D721Med (cell line): ENCODE measurements around the gene TNFSF13B.

ENCODE experiments used
- DNase-seq: peaks from one replicate; pipeline ENCODE4 v3.0.0; 2011; ENCODE audit warnings: low spot score; ENCODE audit not compliant: insufficient read length
- FAIRE-seq: peaks from 2 replicates; lab custom pipeline; 2011; peaks lifted over from hg19 to GRCh38; lab: Jason Lieb, UNC
- CTCF ChIP-seq: IDR thresholded peaks from 2 replicates; pipeline ENCODE4 v1.5.1; 2012; ENCODE audit warnings: mild to moderate bottlenecking, control low read depth; ENCODE audit not compliant: insufficient read depth; ENCODE audit errors: missing control alignments

The TNFSF13B gene

GRCh38 chr13:108268466-108269112, 929 bp upstream of the TNFSF13B start:
- no peak for DNase-seq
- TF ChIP-seq CTCF = no peak
- FAIRE-seq = no peak

GRCh38 chr13:108270442-108270841, 924 bp downstream of the TNFSF13B start:
- FAIRE-seq = no peak
- DNase-seq = no peak
- no peak for TF ChIP-seq CTCF

GRCh38 chr13:108272333-108272732, 2.8 kb downstream of the TNFSF13B start:
- no peak for TF ChIP-seq CTCF
- DNase-seq = no peak
- no peak for FAIRE-seq

GRCh38 chr13:108273429-108274118, 4.1 kb downstream of the TNFSF13B start:
- no peak for TF ChIP-seq CTCF
- FAIRE-seq (peak; percentile 41), DNase-seq (no peak)

- DNase-seq (no peak), FAIRE-seq (no peak)
- TF ChIP-seq CTCF = no peak
These were observed 5.2 kb downstream of the TNFSF13B start for GRCh38 chr13:108274718-108275117.

- FAIRE-seq (no peak), DNase-seq (no peak)
- no peak for TF ChIP-seq CTCF
These were observed 6.5 kb downstream of the TNFSF13B start for GRCh38 chr13:108276060-108276459.

- TF ChIP-seq CTCF = no peak
- DNase-seq = no peak
- FAIRE-seq = no peak
These were observed 8.9 kb downstream of the TNFSF13B start for GRCh38 chr13:108278466-108278865.
